K562 (cell line): ENCODE data around the gene ZNF787. TPM values are rescaled to one million over a fixed set of nuclear protein-coding genes. Genes with fewer than 3 reads are reported as not detected.

Experiments
- FOXA1 ChIP-seq: fragments of 450-650 bp; IDR thresholded peaks from 2 replicates; pipeline ENCODE4 v1.6.1; 2016; ENCODE audit warnings: mild to moderate bottlenecking, borderline replicate concordance
- JUND ChIP-seq, 2 experiments: IDR thresholded peaks; 2 replicates in 1 of 2; 3 replicates in 1 of 2; pipeline ENCODE4 v1.6.1; 2011; ENCODE audit warnings: borderline replicate concordance in 2 of 2, low read depth in 2 of 2, low read length in 2 of 2, improper control_type of control experiment in 1 of 2, missing biosample characterization in 1 of 2, missing genetic modification characterization in 1 of 2, missing genetic modification reagents in 1 of 2
- SMARCC2 ChIP-seq: fragments of 450-650 bp; IDR thresholded peaks from 2 replicates; pipeline ENCODE4 v1.6.1; 2017; ENCODE audit warnings: antibody characterized with exemption, moderate library complexity, mild to moderate bottlenecking, low read depth
- SRSF1 ChIP-seq: fragments of 200-400 bp; formaldehyde crosslinking; IDR thresholded peaks from 2 replicates; pipeline ENCODE4 v1.6.1; 2017; ENCODE audit warnings: mild to moderate bottlenecking, low read depth, low read length, moderate library complexity
- TRIM24 ChIP-seq, 2 experiments: fragments of 450-650 bp; IDR thresholded peaks; 2 replicates each; pipeline ENCODE4 v1.6.1; 2016
- ZBTB33 ChIP-seq: sonication (generic); formaldehyde crosslinking; IDR thresholded peaks from 2 replicates; pipeline ENCODE4 v1.8.1; 2023; ENCODE audit warnings: mild to moderate bottlenecking, missing genetic modification reagents
- polyA plus RNA-seq, 8 experiments: library from polyadenylated mRNA; depleted of rRNA in 4 of 8; stranded (reverse) in 5 of 8; unstranded in 3 of 8; fragments of >200 nt; fragmentation: Nextera tagmentation in 2 of 8; fragmentation: Illumina TruSeq in 1 of 8; extraction: Ambion mirVana in 2 of 8; extraction: Trizol in 1 of 8; gene quantifications; 2 replicates each; pipeline versions ENCODE4 v1.2.1 to v1.2.3, GENCODE V29; 2011 to 2014; ENCODE audit warnings: inconsistent platforms in 1 of 8, missing spikeins in 1 of 8
- total RNA-seq, 7 experiments: library from RNA; depleted of rRNA in 6 of 7; stranded (reverse); fragments of >200 nt in 6 of 7; fragmentation: Illumina TruSeq in 2 of 7; extraction: Trizol in 2 of 7; gene quantifications; 2 replicates each; pipeline versions ENCODE4 v1.2.1 to v1.2.3, GENCODE V29; 2011 to 2021; ENCODE audit warnings: low replicate concordance in 1 of 7

Gene ZNF787
- total and polyA plus RNA-seq, 9 of the 15 experiments (the other 6 are each of a cell fraction or from before 2014, with no cell fraction given) = 0.45 to 77.6 (median 7.3) TPM

- TF ChIP-seq ZBTB33 (CRISPR knock-in tag) (peak; percentile 63; the same call in 1 of the 2 replicates), JUND (IDR thresholded peaks at IDR 0.05; ENCODE audit: borderline replicate concordance, low read depth, low read length) (no peak), JUND (tag; IDR thresholded peaks at IDR 0.05; ENCODE audit: borderline replicate concordance, low read depth, low read length) (no peak), TRIM24 (IDR thresholded peaks at IDR 0.05) (0 out of 4 replicates have a peak, but pooled peaks of 1 of the 2 experiments have one; percentile 13), SRSF1 (no peak), SMARCC2 (no peak), FOXA1 (no peak)
Measured at GRCh38 chr19:56092685-56093631, 28.1 kb downstream of the ZNF787 start (continued).
